Mesodermal cell (in vitro differentiated cells): ENCODE data around the gene ADGRG6.
"Not testable (repeated sequence)": the region's sequence is repeated elsewhere in the genome, so short reads cannot be mapped to it uniquely, and the experiment has no call there.

ENCODE experiments used
- H3K27ac ChIP-seq: 2 replicates; pipeline ENCODE4 v1.7.0; 2013; ENCODE audit warnings: mild to moderate bottlenecking, low read depth, low read length, moderate library complexity; ENCODE audit not compliant: severe bottlenecking
- H3K36me3 ChIP-seq: 2 replicates; pipeline ENCODE4 v1.7.1; 2013; ENCODE audit warnings: mild to moderate bottlenecking, low read length, moderate library complexity; ENCODE audit not compliant: control insufficient read depth, insufficient read depth
- H3K4me1 ChIP-seq: one replicate; pipeline ENCODE4 v1.7.1; 2013; ENCODE audit warnings: mild to moderate bottlenecking, low read length; ENCODE audit not compliant: insufficient read depth, control insufficient read depth, poor library complexity, severe bottlenecking
- H3K4me3 ChIP-seq: 2 replicates; pipeline ENCODE4 v1.7.0; 2013; ENCODE audit warnings: low read length, control low read depth, mild to moderate bottlenecking; ENCODE audit not compliant: insufficient read depth, poor library complexity, severe bottlenecking; ENCODE audit errors: extremely low read depth
- H3K9me3 ChIP-seq: 2 replicates; pipeline ENCODE4 v1.7.1; 2013; ENCODE audit warnings: mild to moderate bottlenecking, low read length, moderate library complexity; ENCODE audit not compliant: control insufficient read depth
- WGBS, 2 experiments: methylation state at CpG; one replicate each; pipeline ENCODE4 v1.1.5; 2013; ENCODE audit warnings: missing lambda C conversion rate in 2 of 2; ENCODE audit not compliant: insufficient coverage in 2 of 2; 5-methylcytosine and 5-hydroxymethylcytosine counted together

Gene ADGRG6

DNA sequence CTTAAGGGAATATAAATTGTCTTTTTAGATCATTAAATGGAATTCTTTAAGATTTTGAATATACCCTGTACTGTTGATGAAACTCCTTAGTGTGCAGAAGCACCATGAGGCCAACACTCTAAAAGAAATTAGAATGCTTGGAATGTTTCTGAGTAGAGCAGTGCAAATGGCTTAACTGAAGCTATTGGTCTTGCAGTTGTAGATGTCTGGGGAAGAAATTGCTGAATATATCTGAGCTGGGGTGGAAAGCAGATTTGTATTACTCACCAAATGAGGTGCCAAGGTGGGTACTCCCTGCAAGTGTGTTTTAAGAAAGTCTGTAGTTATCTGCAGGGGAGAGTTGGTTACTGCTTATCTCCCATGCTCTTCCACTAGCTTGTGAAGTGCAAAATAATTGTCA is 119.0 kb downstream of the ADGRG6 start:
- H3K36me3 ChIP-seq: peaks cover 61% of the 10 kb centered on the region
- peaks cover 12% of the 10 kb centered on the region for H3K4me1 ChIP-seq
- no peak overlapping the region for H3K4me3 ChIP-seq
- H3K27ac ChIP-seq: no peak overlapping the region
- H3K9me3 ChIP-seq: peaks cover 4% of the 10 kb centered on the region

DNA sequence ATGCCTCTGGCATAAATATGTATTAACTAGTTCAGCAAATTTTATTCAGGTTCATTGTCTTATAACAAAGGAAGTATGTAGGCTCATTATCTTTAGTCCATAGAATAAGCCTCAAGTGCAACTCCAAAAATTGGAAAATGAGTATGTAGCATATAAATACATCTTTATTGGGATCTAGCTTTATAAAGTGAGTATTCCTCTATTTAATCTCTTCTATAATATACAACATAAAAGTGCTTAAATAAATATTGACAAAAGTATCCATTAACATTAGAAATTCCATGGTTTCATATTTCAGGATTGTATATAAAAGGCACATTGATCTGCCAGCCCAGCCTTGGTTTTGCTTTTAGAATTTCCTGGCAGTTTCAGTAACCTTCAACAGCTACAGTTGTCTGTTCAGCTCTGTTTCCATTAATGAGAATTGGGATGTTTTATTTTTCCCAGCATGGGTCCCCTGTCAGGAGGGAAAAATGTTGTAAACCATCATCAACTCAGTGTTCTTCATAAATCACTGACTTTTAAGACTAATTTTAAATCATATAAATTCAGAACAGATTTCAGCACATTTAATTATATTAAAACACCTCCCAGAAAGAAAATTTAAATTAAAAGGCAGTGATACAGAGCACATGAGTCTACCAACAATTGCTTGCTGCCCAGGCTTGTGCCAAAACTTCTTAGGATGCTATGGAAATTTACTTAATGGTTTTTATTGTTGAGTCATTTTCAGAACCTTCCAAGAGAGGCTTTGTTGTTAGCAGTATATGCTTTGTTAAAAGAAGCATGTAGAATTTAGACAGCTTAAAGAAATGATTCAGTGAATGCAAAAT is 119.7 kb downstream of the ADGRG6 start:
- Histone ChIP-seq H3K9me3 (peaks cover 4% of the 10 kb centered on the region), H3K27ac (no peak overlapping the region), H3K4me3 (no peak overlapping the region), H3K36me3 (peaks cover 68% of the 10 kb centered on the region), H3K4me1 (peaks cover 10% of the 10 kb centered on the region)

DNA sequence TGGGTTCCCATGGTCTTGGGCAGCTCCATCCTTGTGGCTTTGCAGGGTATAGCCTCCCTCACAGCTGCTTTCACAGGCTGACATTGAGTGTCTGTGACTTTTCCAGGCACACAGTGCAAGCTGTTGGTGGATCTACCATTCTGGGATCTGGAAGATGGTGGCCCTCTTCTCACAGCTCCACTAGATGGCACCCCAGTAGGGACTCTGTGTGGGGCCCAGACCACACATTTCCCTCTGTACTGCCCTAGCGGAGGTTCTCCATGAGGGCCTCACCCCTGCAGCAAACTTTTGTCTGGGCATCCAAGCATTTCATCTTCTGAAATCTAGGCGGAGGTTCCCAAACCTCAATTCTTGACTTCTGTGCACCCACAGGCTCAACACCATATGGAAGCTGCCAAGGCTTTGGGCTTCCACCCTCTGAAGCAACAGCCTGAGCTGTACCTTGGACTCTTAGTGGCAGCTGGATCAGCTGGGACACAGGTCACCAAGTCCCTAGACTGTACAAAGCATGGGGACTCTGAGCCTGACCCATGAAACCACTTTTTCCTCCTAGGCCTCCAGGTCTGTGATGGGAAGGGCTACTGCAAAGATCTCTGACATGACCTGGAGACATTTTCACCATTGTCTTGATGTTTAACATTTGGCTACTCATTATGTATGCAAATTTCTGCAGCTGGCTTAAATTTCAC is 124.8 kb downstream of the ADGRG6 start:
- Histone ChIP-seq H3K36me3 (peaks cover 52% of the 10 kb centered on the region), H3K9me3 (peaks cover 16% of the 10 kb centered on the region)
- H3K4me3 ChIP-seq, H3K4me1 ChIP-seq, H3K27ac ChIP-seq: not testable (repeated sequence)
- 90 to 100% methylated on average over 2 of the region's 2 CpGs for WGBS, 2 experiments

DNA sequence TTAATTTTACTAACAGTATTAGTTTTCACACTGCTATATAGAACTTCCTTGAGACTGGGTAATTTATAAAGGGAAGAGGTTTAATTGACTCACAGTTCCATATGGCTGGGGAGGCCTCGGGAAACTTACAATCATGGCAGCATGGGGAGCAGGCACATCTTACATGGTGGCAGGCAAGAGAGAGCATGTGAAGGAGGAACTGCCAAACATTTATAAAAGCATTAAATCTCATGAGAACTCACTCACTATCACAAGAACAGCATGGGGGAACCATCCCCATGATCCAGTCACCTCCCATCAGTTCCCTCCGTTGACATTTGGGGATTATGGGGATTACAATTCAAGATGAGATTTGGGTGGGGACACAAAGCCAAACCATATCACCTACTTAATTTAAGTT is 126.7 kb downstream of the ADGRG6 start:
- not testable (repeated sequence) for H3K4me1 ChIP-seq, H3K4me3 ChIP-seq, H3K27ac ChIP-seq
- peaks cover 16% of the 10 kb centered on the region for H3K9me3 ChIP-seq
- H3K36me3 ChIP-seq: peaks cover 58% of the 10 kb centered on the region
- WGBS, 2 experiments: 100% methylated on average over 1 of the region's 2 CpGs; no CpG with 5 or more reads in 1 of the 2 experiments

DNA sequence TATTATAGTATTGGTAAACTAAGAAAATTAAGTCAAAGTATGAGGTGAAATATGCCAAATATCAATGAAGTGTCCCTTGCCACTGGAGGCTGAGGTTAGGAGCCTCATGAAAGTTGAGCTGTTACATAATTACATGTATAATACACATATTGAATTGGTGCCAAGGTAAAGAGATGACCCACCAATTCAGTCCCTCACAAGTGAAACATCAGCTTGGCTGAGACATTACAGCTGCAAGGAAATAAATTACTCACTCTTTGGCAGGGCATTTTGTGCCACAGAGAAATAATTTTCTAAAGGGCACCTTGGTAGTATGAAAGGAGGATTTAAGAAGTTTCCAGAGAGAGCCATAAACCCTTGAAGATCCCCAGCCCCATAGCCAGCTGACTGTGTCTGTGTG is 127.4 kb downstream of the ADGRG6 start:
- Histone ChIP-seq H3K4me1 (no peaks in the 10 kb centered on the region), H3K4me3 (no peak overlapping the region), H3K27ac (no peak overlapping the region), H3K36me3 (peaks cover 64% of the 10 kb centered on the region), H3K9me3 (peaks cover 16% of the 10 kb centered on the region)

DNA sequence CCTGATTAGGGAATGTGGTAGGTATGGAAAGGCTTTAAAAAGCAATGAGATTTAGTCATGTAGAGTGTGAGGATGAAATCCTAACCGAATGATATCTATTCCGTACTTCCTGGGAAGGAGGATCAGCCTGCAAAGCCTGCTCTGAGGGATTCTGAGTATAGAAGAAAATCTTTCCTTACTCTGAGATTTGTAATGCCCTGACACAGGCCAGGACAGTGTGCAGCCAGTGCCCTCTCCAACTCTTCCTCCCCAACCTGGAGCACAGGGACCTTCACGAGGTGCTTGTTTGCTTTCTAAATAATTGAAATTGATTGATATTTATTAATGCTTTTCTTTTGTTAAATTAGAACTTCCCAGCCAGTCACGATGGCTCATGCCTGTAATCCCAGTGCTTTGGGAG is 131.6 kb downstream of the ADGRG6 start:
- 94 to 100% methylated on average over 2 to 3 of the region's 4 CpGs for WGBS, 2 experiments

DNA sequence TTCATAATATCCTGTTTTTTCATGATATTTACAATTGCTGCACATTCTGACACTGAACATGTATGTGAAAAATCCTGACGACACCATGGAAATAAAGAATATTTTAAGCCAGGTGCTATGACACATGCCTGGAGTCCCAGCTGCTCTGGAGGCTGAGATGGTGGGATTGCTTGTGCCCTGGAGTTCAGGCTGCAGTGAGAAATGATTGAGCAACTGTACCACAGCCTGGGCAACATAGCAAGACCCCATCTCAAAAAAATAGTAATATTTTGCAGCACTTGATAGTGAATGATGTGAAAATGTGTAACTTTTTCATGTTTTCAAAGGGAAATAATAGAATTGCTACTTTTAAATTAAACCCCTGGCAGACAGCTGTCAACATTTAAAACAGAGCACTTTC is 137.1 kb downstream of the ADGRG6 start:
- H3K4me1 ChIP-seq: no peaks in the 10 kb centered on the region
- H3K4me3 ChIP-seq: no peak overlapping the region
- H3K36me3 ChIP-seq: peaks cover 50% of the 10 kb centered on the region
- WGBS, 2 experiments: 89% methylated on average over 1 of the region's 1 CpG; no CpG with 5 or more reads in 1 of the 2 experiments
- no peak overlapping the region for H3K27ac ChIP-seq
- no peaks in the 10 kb centered on the region for H3K9me3 ChIP-seq

More for the DNA sequence above, 131.6 kb downstream of the ADGRG6 start:
- Histone ChIP-seq H3K36me3 (peaks cover 54% of the 10 kb centered on the region), H3K27ac (no peak overlapping the region), H3K4me3 (no peak overlapping the region), H3K9me3 (no peaks in the 10 kb centered on the region), H3K4me1 (no peaks in the 10 kb centered on the region)

DNA sequence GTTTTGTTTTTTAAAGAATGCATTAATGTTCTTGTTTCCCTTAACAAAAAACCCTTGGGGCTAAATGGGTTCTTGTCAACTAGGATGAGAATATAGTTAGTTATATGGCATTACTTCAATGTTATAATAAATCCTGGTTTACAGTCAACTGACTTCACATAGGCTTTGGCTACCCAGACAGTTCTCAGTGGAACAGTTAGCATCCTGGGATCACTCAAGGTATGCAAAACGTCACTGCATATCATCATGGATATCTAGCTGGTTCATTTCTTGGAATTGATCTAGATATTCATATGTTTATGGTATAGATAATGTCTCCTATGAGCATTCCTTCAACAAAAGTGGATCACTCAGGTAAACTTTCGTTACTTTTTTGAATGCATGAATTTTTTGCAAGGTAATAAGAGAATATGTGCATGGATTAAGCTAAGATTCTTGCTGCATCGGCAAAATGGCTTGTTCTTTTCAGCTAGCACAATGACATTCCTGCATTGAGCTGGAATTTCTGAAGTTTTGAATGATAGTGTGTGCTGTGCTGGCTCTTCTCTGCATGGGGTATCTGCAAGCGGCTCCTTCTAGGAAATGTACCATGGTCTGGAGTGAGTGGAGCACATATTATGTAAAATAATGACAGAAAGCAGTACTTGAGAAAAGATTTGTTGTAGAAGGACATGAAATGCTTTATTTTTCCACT is 138.9 kb downstream of the ADGRG6 start:
- Histone ChIP-seq H3K4me1 (no peaks in the 10 kb centered on the region), H3K9me3 (no peaks in the 10 kb centered on the region), H3K27ac (no peak overlapping the region), H3K4me3 (no peak overlapping the region), H3K36me3 (peaks cover 47% of the 10 kb centered on the region)
- 43 to 60% methylated on average over 2 to 3 of the region's 4 CpGs for WGBS, 2 experiments

DNA sequence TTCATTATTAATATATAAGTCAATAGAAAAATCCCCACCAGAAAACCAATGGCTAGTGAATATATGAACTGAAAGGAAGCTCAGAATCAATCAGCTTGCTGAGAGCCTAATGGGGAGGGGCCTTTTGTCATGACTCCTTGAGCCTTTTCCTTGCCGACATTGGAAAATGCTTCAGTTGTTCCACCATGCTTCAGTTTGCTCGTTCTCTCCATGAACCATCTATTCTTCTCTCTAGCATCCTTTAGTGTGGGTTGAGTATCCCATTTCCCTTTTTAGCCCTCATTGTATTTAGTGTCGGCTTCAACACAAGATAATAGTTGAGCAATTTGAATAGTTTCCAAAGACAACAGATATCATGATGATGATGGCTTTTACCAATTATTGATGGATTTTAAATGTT is 139.9 kb downstream of the ADGRG6 start:
- WGBS, 2 experiments: 67% methylated on average over 1 of the region's 3 CpGs; no CpG with 5 or more reads in 1 of the 2 experiments
- Histone ChIP-seq H3K27ac (no peak overlapping the region), H3K36me3 (peaks cover 43% of the 10 kb centered on the region), H3K9me3 (no peaks in the 10 kb centered on the region), H3K4me3 (no peak overlapping the region), H3K4me1 (no peaks in the 10 kb centered on the region)

DNA sequence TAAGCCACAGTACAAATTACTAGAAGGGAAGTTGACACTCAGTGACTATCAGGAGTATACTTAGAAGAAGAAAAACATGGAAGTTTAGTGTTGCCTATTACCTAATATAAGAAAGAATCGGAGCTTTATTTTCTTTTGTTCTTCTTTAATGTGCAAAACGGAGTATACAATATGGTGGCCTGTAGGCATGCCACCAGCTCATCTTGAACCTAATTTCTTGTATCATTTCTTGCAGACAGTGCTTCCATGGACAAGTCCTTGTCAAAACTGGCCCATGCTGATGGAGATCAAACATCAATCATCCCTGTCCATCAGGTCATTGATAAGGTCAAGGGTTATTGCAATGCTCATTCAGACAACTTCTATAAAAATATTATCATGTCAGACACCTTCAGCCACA is 141.3 kb downstream of the ADGRG6 start:
- WGBS, 2 experiments: 93% methylated on average over 2 of the region's 2 CpGs; no CpG with 5 or more reads in 1 of the 2 experiments
- Histone ChIP-seq H3K27ac (no peak overlapping the region), H3K9me3 (no peaks in the 10 kb centered on the region), H3K4me1 (no peaks in the 10 kb centered on the region), H3K4me3 (no peak overlapping the region), H3K36me3 (peaks cover 43% of the 10 kb centered on the region)
